ENCODE results near the gene SLC26A6.
A peak's percentile ranks its signal among the peaks of the same experiment; 100 is the strongest.

The SLC26A6 gene

DNA sequence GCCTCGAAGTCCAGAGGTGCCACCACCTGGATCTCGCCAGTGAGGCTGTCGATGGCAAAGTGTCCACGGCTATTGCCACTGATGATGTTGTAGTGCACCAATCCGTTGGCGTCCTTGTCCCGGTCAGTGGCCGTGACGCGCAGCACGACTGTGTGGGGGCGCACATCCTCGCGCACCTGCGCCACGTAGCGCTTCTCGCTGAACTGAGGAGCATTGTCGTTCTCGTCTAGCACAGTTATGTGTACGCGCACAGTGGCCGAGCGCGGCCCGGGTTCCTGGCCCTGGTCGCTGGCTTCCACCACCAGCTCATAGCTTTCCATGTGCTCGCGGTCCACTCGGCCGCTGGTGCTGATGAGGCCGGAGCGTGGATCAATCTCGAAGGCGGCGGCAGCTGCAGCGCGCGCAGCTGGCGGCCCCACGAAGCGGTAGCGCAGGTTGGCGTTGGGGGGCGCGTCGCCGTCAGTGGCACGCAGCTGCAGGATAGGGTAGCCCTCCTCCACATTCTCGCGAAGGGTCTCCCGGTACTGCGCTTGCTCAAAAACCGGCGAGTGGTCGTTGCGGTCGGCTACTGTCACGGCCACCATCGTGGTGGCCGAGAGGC is 25.6 kb upstream of the SLC26A6 start:
- DNase-seq (ENCODE audit: low spot score), result no peak

DNA sequence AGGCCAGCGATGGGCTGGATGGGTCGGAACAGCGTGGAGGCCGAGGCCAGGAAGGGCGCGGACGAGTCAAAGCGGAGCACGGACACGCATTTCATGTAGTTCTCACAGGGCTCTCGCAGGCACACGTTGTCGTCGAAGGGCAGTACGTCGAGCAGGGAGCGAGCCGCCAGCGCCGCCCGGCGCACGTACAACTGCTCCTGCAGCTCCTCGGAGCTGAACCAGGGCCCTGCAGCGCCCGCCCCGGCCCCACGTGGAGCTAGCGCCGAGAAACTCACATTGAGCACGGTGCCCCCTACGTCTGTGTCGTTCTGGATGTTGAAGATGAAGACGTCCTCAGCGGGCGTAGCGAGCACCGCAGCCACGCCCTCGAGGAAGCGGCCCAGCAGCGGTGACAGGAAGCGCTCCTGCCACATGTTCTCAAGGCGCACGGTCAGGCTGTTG is 21.6 kb upstream of the SLC26A6 start:
- DNase-seq (ENCODE audit: low spot score), result peak; percentile 26

DNA sequence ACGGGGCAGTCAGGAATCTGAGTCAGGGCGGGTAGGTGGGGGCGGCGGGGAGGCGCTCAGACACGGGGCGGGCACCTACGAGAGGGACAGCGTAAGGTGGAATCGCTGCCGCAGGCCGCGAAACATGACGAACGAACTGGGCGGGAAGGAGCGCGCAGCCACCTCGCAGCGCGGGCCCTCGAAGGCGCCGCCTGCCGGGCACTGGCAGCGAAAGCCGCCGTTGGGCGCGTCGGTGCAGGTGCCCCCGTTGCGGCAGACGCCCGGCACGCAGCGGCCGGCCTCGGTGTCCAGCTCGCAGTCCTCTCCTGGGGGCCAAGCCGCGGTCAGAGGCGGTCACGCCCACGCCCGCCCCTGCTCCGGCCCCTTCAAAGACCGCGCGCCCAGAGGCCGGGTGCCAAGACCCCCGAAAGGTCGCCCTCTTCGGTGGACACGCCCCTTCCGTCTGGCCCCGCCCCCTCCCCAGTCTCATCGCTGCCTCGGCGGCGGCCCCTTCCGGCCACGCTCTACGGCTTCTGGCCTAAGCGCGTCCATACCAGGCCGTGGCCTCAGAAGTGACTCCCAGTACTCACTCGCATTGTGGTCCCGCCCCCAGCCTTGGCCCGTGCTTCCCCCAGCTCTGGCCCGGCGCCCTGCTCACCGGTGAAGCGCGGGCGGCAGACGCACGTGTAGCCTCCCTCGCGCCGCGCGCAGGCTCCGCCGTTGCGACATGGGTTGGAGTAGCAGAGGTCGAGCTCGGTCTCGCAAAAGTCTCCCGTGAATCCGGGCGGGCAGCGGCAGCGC is 21.0 kb upstream of the SLC26A6 start:
- DNase-seq (ENCODE audit: low spot score), result peak; percentile 82

DNA sequence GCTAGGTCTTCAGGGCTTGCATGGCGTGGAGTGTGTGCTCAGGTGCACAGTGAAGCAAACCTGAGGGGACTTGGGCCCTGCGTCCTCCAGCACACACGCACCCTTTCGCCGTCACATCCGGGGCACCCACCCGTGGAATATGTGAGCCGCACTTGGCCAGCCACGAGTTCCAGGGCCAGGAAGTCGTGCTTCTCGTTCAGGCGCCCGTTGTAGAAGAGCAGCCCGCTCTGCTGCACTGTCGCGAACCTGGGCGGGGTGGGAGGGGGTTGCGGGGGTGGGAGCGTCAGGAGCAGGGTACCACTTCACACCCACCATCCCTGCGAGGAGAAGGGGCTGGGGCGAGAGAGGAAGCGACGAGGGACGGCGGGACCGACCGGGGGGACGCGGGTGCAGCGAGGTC is 20.3 kb upstream of the SLC26A6 start:
- peak; percentile 33 for DNase-seq (ENCODE audit: low spot score)

DNA sequence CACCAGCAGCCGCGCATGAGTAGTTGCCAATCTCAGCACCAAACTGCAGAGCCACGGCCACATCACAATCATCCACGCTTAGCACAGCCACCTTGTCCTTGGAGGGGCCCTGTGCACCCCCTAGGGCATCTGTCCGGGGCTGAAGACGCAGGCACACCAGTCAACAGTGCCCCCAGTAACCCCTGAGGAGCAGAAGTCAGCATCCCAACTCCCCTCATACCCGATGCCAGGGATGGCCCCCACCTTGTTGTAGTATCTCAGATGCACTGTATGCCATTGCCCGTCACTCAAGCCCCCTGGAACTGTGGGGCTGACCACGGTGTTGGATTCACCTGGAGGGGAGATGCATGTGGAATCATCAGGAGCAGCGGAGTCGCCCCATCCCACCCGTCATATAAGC is 19.8 kb upstream of the SLC26A6 start:
- no peak for DNase-seq (ENCODE audit: low spot score)

DNA sequence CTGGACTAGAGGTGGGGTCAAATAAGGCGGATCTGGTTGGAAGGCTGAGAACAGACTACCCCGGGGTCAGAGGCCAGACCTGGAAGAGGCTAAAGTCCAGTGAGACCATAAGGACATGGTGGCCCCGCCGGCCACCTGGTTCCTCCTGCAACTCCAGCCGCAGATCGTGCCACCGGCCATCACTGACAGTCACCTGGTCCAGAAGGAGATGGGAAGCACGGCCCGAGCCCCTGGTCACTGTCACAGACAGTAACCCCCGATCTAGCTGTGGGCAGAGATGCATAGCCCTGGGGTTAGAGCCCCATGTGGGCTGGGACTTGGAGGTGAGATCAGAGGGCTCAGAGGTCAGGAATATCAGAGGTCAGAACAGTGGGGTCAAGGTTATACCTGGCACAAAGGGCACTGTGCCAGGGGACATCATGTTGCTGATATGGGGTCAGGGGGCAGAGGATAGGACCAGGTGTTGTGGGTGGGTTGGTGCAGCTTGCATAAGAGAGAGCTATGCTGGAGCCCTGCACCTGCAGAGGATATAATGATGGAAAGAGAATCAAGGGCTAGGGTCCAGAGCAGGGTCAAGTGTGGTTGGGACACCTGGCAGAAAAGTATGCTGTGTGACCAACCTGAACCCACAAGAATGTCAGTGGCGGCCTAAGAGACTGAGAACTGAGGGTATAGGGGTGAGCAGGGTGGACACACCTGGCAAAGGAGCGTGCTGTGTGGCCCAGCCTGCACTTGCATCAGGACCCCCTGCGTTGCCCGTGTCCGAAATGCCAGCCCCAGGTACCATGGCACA is 17.9 kb upstream of the SLC26A6 start:
- DNase-seq (ENCODE audit: low spot score), result no peak

DNA sequence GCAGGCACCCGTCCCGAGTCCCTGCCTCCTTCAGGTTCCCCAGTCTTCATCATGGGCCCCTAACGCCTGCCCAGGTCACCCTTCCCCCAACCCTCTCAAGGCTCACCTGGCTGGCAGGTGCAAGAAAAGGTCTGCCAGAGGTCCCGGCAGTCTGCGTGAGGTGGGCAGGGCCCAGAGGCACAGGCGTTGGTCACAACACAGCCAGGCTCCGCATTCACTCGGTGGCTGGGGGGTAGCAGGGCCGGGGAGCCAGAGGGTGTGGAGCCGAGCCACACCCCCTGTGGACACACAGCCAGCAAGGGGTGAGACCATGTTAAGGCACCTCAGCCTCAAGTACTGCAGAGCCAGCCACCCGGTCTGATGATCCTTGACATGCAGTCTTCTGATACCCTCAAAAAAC is 16.5 kb upstream of the SLC26A6 start:
- DNase-seq (ENCODE audit: low spot score), result no peak

DNA sequence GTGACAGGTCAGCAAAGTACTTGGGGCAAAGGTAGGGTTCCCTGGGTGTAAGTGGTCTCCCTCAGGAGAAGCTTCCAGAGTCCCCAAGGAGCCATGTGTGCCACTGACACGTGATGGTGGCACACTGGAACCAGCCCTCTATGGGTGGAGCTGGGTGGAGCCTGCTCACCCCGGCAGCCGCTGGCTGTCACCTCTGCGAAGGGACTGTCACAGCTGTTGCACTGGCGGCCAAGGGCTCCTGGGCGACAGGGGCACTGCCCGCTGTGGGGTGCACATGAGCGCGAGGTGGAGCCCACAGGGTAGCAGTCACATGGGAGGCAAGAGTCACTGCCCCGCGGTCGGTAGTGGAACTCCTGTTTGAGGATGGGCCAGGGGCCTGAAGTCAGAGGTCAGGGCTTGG is 15.5 kb upstream of the SLC26A6 start:
- no peak for DNase-seq (ENCODE audit: low spot score)

DNA sequence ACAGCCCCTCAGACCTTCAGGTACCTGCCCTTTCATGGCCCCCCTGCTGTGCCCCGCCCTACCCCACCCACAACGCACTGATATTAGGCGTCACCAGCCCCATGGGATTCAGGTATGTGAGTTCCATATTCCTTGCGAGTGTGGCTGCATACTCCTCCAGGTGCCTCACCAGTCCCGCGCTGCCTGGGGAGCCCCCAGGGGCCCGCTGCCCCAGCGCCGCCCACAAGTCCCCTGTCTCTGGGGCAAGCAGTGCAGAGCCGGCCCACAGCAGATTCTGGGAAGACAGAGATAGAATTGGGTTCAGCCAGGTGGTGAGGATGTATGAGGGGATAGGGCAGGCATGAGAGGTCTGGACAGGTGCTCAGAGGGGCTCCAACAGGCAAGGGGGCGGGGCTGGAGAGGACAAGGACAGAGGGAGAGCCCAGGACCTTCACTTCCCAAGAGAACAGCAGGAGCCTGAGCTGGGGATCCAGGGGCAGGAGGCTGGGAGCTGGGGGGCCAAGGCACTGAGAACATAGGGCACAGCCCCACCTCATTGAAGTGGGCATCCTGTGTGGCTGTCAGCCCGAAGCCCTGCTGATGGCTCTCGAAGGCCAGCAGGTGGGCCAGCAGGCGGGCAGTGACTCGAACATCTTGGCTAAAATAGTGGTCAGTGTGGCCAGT is 13.1 kb upstream of the SLC26A6 start:
- no peak for DNase-seq (ENCODE audit: low spot score)

DNA sequence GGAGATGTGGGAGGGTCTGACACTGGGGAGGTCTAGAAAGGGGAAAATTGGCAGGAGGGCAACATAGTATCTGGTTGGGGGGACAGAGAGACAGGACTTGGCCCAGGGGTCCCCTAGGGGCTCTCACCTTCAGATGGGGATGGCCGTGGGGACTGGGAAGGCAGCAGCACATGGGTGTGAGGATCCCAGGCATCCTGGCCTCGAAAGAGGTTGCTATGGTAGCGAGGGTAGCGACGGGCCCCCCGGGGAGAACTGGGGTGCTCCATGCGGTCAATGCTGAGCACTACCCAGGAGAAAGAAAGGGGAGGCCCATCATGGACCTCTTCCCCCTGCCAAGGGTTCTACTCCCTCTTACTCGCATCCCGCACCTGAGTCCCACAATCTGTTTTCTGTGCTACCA is 12.5 kb upstream of the SLC26A6 start:
- DNase-seq (ENCODE audit: low spot score), result no peak

DNA sequence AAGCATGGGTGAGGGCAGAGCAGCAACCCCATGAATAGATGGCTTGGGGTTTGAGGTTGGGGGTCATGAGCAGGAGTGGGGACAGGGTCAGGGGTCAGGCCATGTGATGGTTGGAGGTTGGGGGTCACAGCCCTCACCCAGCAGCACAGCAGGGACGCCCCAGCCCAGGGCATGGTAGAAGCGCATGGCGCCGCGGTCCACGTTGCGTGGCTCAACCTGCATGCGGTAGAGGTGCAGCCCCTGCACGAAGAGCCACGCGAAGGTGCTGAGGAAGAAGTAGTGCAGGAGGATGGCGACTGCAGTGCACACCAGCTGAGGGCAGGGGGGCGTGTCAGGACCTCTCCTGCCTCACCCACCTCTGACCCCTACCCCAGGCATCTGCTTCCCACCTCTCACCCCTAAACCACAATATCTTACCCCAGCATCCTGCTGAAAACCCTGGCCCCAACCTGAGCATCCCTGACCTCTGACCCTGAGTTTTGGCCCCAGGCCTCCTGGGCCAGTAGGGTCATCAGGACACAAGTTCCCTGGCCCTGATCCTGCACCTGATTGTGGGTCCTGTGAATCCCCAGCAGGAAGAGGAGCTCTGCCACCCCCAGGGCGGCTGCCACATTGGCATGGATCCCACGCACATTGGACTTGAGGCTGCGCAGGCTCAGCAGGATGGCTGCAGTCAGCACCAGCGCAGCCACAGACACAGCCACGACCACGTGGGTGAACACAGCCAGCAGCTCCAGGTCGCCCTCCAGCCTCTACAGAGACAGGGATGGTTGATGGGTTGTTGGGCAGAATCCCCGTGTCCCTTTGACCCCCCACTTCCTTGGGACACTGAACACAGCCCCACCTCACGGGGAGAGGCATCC is 9.9 kb upstream of the SLC26A6 start:
- no peak for DNase-seq (ENCODE audit: low spot score)

DNA sequence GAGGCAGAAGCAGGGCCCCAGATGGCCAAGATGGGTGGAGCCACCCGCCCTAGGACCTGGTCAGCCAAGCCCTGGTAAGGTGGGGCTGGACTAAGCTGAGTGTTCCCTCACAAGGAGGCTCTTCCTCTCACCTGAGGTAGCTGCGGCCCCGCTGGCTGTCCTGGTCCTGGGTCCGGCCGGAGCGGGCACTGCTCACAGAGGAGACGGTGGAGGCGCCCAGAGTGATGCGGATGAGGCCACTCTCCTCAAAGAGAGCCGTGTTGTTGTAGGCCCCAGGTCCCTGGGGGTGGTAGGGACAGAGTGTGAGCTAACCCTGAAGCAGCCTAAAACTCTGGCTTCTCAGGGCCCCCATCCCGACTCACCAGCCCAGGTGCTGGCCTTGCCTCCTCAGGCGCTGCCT is 7.3 kb upstream of the SLC26A6 start:
- DNase-seq (ENCODE audit: low spot score), result no peak

DNA sequence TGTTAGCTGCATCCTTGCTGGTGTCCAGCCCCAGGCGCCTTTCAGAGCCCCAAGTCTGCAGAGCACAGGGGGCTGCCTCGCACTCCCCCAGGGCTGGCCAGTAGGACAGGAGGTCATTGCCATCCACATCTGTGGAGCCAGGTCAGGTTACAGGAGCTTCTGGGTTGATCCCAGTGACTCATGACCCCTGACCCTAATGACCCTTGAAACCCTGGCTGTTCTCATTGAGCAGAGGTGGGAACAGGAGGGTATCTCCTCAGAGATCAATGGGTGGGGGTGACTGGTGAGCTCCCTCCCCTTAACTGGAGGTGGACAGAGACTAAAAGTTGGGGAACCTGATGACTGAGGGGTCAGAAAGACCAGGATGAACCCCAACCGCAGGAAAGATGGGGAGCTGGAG is 6.1 kb upstream of the SLC26A6 start:
- DNase-seq (ENCODE audit: low spot score), result no peak

DNA sequence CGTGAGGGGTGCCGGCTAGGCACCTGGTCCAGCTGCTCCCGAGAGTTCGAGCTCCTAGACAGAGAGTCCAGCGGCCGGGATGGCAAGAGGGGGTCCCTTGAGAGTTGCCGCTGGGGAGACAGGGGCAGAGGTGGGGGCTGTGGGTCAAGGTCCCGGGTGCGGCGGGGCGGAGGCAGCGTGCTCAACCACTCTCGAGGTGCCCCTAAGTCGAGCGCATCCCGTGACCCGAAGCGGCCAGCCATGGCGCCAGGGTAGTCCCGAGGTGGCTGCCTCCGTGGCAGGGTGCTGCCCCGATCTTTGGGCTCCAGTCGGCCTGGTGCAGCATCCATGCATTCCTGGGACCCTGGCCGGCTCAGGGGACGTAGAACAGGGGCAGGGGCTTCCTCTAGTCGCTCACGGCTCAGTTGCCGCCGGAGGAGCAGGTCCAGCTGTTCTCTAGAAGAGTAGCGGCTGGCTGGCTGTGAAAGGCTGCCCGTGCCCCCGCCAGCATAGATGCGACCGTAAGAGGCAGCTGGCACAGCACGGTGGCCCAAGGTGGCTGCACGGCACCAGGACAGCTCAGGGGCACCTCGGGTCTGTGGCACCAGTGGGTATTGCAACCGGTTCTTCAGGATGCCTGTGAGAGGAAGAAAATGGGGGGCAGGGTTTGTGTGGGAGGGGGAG is 4.8 kb upstream of the SLC26A6 start:
- DNase-seq (ENCODE audit: low spot score), result no peak

DNA sequence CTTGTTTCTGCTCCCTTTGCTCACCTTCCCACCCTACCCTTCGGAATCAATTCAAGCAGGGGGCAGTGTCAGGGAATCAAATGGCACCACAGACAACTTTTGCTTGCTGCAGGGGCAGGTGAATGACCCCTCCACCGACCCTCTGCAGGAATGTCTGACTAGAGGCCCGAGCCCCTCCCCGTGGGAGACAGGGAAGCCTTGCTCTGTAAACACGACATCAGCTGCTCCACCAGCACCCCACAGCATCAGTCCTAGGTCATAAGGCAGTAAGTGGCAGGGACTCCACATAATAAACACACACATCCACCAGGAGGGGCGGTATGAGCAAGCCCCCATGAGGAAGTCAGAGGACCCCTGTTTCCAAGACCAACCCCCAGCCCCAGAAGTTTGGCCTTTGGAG is 2.0 kb upstream of the SLC26A6 start:
- DNase-seq (ENCODE audit: low spot score), result no peak

DNA sequence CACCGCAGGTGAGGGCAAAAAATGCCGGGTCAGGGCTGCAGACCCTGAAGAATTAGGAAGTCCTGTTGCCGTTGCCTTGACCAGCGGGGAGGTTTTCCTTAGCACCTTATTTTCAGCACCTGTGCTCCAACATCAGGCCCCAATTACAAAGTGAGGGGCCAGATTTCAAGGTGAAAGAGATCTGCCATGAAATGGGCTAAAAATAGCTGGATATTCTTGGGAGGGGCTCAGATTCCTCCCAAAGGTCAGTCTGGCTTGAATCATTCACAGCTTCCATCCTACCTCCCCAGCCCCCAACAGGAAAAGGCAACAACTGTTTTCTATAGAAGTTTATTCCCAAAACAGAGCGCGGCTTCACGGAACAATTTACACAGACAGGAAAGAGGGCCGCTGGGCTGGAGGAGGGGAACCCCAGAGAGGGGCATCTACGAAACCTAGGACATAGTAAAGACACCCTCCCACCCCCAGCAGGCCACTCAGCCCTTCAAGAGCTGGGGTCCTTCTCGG is 941 bp upstream of the SLC26A6 start:
- no peak for DNase-seq (ENCODE audit: low spot score)

DNA sequence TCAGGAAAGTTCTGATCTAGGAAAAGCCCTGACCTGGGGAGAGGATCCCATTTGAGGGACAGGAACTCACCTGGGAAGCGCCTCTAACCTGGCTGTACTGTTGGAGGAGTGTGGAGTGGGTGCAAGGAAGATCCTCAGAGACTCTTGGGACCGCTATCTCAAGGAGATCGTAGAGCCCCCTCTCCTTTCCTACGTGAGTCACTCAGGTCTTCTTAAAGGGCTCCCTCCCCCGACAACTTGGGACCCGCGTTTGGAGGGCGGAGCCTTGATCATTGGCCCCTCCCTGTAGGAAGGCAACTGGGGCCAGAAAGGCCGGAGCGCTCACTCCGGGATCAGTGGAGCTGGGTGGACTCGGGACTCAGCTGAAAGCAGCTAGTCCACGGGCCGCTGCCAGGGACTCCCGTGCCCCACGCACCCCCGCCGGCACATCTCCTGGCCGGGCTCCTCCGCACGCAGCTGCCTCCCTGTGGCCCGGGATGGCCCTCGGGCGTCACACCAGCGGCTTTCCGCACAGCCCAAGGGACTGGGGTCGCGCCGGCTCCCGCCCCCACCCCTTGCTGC is 520 bp downstream of the SLC26A6 start:
- peak; percentile 54 for DNase-seq (ENCODE audit: low spot score)

DNA sequence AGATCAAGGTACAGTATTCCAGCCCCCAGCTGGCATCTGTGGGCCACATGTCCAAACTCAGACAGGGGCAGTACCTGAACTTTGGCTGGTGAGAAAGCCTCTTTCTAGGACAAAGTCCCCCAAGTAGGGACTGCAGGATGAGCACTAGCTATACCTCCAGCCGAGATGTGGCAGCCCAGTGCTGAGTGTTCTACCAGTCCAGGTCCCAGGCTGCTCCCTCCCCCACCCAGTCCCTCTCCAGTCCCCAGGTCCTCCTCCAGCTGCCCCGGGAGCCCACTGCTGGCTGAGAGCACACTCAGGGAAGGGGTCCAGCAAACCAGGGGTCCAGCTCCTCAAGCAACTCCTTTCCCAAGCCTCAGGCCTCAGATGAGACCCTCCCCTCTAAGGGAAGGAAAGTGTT is 1.5 kb downstream of the SLC26A6 start:
- DNase-seq (ENCODE audit: low spot score), result no peak

DNA sequence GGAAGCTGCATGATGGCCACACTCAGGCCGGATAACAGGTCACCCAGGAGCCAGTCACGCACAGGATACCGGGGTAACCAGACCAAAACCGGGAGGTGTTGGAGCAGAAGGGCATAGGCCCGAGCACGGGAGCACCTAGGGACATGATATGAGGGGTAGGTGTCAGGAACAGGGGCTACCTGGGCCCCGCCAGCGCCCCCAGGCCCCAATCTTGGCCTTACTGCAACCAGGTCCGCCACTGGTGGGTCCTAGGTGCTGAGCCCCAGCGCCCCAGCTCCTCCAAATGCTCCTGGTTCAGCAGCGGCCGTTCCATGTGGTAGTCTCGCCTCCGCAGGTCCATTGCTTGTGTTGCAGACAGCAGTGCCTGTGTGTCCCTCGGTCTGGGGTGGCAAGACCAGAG is 2.0 kb downstream of the SLC26A6 start:
- no peak for DNase-seq (ENCODE audit: low spot score)

All from activated CD4-positive, alpha-beta T cell treated with anti-CD3 and anti-CD28 coated beads, Interleukin-2, Interleukin-4, amounts not matched to agents 100 ng/mL and 50 ng/mL, durations not matched to agents 16 hours and 8 hours (primary cell).